Measurements from ENCODE around the gene ABRACL.
"Not testable (repeated sequence)": the region's sequence is repeated elsewhere in the genome, so short reads cannot be mapped to it uniquely, and the experiment has no call there.

The ABRACL gene

GRCh38 chr6:138987080-138987642, 41.4 kb upstream of the ABRACL start:
- H3K4me3 ChIP-seq (ENCODE audit: low read depth, low read length), result peak overlapping the region; percentile 92
- H3K27ac ChIP-seq, result peak overlapping the region; percentile 70
- no peak for DNase-seq
- no peaks in the 10 kb centered on the region for H3K36me3 ChIP-seq (replicated peaks)
- no peak for TF ChIP-seq CTCF (IDR thresholded peaks at IDR 0.05; ENCODE audit: low read depth, low read length, missing control alignments)
- in situ Hi-C loops (cut with HindIII; ENCODE audit: low pct_ligation_motif_present, low sequenced_read_pairs), result no loop called here
- no peaks in the 10 kb centered on the region for H3K27me3 ChIP-seq (replicated peaks)

GRCh38 chr6:138987643-138988468, 40.7 kb upstream of the ABRACL start, which contains the start of gene REPS1:
Gene REPS1, minus strand, starts transcription at chr6:138988253. Its CDS starts 571 bp downstream, at chr6:138987682.
- no peaks in the 10 kb centered on the region for H3K27me3 ChIP-seq (replicated peaks)

GRCh38 chr6:138988469-138988834, 40.1 kb upstream of the ABRACL start:
- Histone ChIP-seq H3K27ac (no peak overlapping the region), H3K4me3 (ENCODE audit: low read depth, low read length) (peak overlapping the region; percentile 92), H3K36me3 (replicated peaks) (no peaks in the 10 kb centered on the region), H3K27me3 (replicated peaks) (no peaks in the 10 kb centered on the region)
- DNase-seq, result no peak
- in situ Hi-C loops (cut with HindIII; ENCODE audit: low pct_ligation_motif_present, low sequenced_read_pairs), result no loop called here
- no peak for TF ChIP-seq CTCF (IDR thresholded peaks at IDR 0.05; ENCODE audit: low read depth, low read length, missing control alignments)

More at GRCh38 chr6:138987643-138988468, 40.7 kb upstream of the ABRACL start, which contains the start of gene REPS1:
- Histone ChIP-seq H3K4me3 (ENCODE audit: low read depth, low read length) (peak within 1 kb of the TSS; percentile 92), H3K27ac (peak within 1 kb of the TSS; percentile 70), H3K36me3 (replicated peaks) (no peaks in the 10 kb centered on the region)
- TF ChIP-seq CTCF (IDR thresholded peaks at IDR 0.05; ENCODE audit: low read depth, low read length, missing control alignments), result peak; percentile 70
- DNase-seq, result peak; percentile 86
- in situ Hi-C loops (cut with HindIII; ENCODE audit: low pct_ligation_motif_present, low sequenced_read_pairs), result no loop called here

GRCh38 chr6:138989098-138989983, 39.2 kb upstream of the ABRACL start:
- TF ChIP-seq CTCF (IDR thresholded peaks at IDR 0.05; ENCODE audit: low read depth, low read length, missing control alignments), result no peak
- Histone ChIP-seq H3K4me3 (ENCODE audit: low read depth, low read length) (no peak overlapping the region), H3K36me3 (replicated peaks) (no peaks in the 10 kb centered on the region), H3K27ac (no peak overlapping the region), H3K27me3 (replicated peaks) (no peaks in the 10 kb centered on the region)
- in situ Hi-C loops (cut with HindIII; ENCODE audit: low pct_ligation_motif_present, low sequenced_read_pairs), result no loop called here
- no peak for DNase-seq

- DNase-seq, result no peak
- Histone ChIP-seq H3K27ac (no peak overlapping the region), H3K36me3 (replicated peaks) (no peaks in the 10 kb centered on the region), H3K4me3 (ENCODE audit: low read depth, low read length) (no peak overlapping the region), H3K27me3 (replicated peaks) (no peaks in the 10 kb centered on the region)
- in situ Hi-C loops (cut with HindIII; ENCODE audit: low pct_ligation_motif_present, low sequenced_read_pairs), result no loop called here
- TF ChIP-seq CTCF (IDR thresholded peaks at IDR 0.05; ENCODE audit: low read depth, low read length, missing control alignments), result no peak
Observed at GRCh38 chr6:138991206-138991605, 37.3 kb upstream of the ABRACL start.

GRCh38 chr6:138992965-138993364, 35.6 kb upstream of the ABRACL start:
- DNase-seq; in situ Hi-C loops (cut with HindIII; ENCODE audit: low pct_ligation_motif_present, low sequenced_read_pairs); H3K4me3 ChIP-seq (ENCODE audit: low read depth, low read length); H3K27ac ChIP-seq; H3K36me3 ChIP-seq (replicated peaks); H3K27me3 ChIP-seq (replicated peaks): not testable (repeated sequence)

- H3K27ac ChIP-seq; H3K4me3 ChIP-seq (ENCODE audit: low read depth, low read length); DNase-seq; H3K36me3 ChIP-seq (replicated peaks); H3K27me3 ChIP-seq (replicated peaks); in situ Hi-C loops (cut with HindIII; ENCODE audit: low pct_ligation_motif_present, low sequenced_read_pairs): not testable (repeated sequence)
Observed at GRCh38 chr6:138993410-138993809, 35.1 kb upstream of the ABRACL start.

All from brain microvascular endothelial cell (primary cell).